ENCODE data around the gene ENO2. TPM values are rescaled to one million over a fixed set of nuclear protein-coding genes. Genes with fewer than 3 reads are reported as not detected.
"Not testable (repeated sequence)": the region's sequence is repeated elsewhere in the genome, so short reads cannot be mapped to it uniquely, and the experiment has no call there.

Gene ENO2
- 100 to 1,000 TPM; 133 to 141 TPM for total RNA-seq

DNA sequence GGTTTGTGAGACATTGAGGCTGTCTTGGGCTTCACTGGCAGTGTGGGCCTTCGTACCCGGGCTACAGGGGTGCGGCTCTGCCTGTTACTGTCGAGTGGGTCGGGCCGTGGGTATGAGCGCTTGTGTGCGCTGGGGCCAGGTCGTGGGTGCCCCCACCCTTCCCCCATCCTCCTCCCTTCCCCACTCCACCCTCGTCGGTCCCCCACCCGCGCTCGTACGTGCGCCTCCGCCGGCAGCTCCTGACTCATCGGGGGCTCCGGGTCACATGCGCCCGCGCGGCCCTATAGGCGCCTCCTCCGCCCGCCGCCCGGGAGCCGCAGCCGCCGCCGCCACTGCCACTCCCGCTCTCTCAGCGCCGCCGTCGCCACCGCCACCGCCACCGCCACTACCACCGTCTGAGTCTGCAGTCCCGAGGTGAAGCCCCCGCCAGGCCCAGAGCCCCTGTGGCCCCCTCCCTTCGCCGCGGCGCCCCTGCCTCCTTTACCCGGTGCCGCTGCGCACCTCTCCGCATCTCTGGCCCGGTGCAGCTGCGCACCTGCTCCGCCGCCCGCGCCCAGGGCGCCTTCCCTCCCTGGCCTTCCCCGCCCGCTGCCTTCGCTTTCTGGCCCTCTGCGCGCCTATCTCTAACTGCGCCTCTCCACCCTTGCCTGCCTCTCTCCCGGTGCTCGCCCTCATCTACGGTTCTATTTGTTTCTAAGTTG is at the start of gene ENO2:
ENO2 (plus strand) TSS at position 335 of the 701 bp plus-strand sequence. CDS start 1,253 bp downstream, outside the sequence.
- ATAC-seq (peak; percentile 92), DNase-seq (peak; percentile 87)
- ChIA-PET POLR2A (interaction anchor here (0.9 to 3.9 kb wide), 12 partner anchors 9 to 63 kb away, joined by 3 to 32 read pairs (median 6); partner anchors contain the start of genes C12orf57, CDCA3, RNU7-1 and SPSB2), CTCF (interaction anchor here (0.6 to 5.8 kb wide), 8 partner anchors 10 to 198 kb away, joined by 3 to 22 read pairs (median 4); partner anchors contain the start of genes C12orf57, RNU7-1 and SPSB2)
- peaks cover 45% of the 10 kb centered on the region for H3K4me1 Mint-ChIP-seq (ENCODE audit: low read depth)
- H3K27me3 Mint-ChIP-seq (ENCODE audit: low read depth) = peaks cover 5% of the 10 kb centered on the region
- H3K36me3 Mint-ChIP-seq (ENCODE audit: low read depth) = peaks cover 29% of the 10 kb centered on the region
- peak within 1 kb of the TSS; percentile 84 for H3K27ac Mint-ChIP-seq
- H3K9me3 Mint-ChIP-seq (ENCODE audit: insufficient read depth) = no peaks in the 10 kb centered on the region
- peak within 1 kb of the TSS; percentile 92 for H3K4me3 Mint-ChIP-seq

DNA sequence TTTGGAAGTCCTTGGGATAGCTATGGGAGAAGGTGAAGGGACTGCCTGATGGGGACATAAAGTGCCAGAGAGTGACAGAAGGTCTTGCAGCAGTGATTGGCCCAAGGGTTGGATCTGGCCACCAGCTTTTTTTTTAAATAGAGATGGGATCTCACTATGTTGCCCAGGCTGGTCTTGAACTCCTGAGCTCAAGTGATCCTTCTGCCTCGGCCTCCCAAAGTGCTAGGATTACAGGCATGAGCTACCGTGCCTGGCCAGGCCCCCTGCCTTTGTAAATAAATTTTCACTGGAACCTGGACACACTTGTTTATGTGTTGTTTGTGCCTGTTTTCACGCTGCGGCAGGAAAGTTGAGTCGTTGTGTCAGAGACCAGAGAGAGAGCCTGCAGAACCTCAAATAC is 49.1 kb upstream of the ENO2 start:
- not testable (repeated sequence) for H3K4me3 Mint-ChIP-seq; ATAC-seq; H3K9me3 Mint-ChIP-seq (ENCODE audit: insufficient read depth); H3K27ac Mint-ChIP-seq; DNase-seq; H3K27me3 Mint-ChIP-seq (ENCODE audit: low read depth)
- ChIA-PET POLR2A (interaction anchor here (0.9 to 6.8 kb wide), 4 partner anchors 12 to 233 kb away, joined by 3 to 93 read pairs (median 4); partner anchors contain the start of genes CDCA3, MLF2 and USP5), CTCF (interaction anchor here (1.4 to 2.8 kb wide), 2 partner anchors 22 to 26 kb away, joined by 3 to 12 read pairs; no protein-coding TSS in a partner anchor)
- Mint-ChIP-seq H3K36me3 (ENCODE audit: low read depth) (peaks cover 70% of the 10 kb centered on the region), H3K4me1 (ENCODE audit: low read depth) (peaks cover 37% of the 10 kb centered on the region)

DNA sequence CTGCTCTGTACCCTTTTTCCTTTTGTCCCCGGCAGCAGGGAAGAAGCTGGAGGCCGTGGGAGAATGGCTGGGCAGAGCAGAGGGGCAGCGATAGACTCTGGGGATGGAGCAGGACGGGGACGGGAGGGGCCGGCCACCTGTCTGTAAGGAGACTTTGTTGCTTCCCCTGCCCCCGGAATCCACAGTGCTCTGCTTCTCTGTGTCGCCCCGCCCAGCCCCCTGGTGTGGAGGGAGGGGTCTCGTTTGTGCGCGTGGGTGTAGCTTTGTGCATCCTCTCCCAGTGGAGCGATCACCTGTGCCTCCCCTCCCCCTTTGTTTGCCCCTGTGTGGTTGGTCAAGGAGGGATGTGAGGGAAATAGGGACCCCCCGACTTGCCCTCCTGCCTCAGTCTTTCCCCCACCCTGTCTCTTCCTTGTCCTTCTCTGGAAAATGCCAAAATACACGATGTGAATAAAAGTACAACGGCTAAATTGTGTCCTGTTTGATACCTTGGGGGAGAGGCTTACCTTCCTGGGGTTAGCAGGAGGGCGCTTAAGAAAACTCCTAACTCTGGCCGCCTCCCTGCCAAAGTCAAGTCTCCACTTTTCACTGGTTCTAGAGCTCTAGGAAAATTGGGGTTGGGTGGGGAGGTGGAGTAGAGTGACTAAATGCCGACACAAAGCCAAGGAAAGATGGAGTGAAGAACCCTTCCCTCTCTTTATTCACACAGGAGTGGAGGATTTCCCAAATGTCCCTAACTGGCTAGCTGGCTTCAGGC is 48.0 kb upstream of the ENO2 start:
- DNase-seq (no peak), ATAC-seq (no peak)
- H3K4me1 Mint-ChIP-seq (ENCODE audit: low read depth) = peaks cover 47% of the 10 kb centered on the region
- H3K4me3 Mint-ChIP-seq = peak overlapping the region; percentile 98
- H3K27me3 Mint-ChIP-seq (ENCODE audit: low read depth) = no peaks in the 10 kb centered on the region
- no peaks in the 10 kb centered on the region for H3K9me3 Mint-ChIP-seq (ENCODE audit: insufficient read depth)
- H3K27ac Mint-ChIP-seq = peak overlapping the region; percentile 96
- H3K36me3 Mint-ChIP-seq (ENCODE audit: low read depth) = peaks cover 70% of the 10 kb centered on the region
- ChIA-PET CTCF (interaction anchor here (1.8 to 4.4 kb wide), 4 partner anchors 14 to 72 kb away, joined by 4 to 31 read pairs (median 18); partner anchors contain the start of genes CDCA3 and USP5), POLR2A (interaction anchor here (0.5 to 6.8 kb wide), 15 partner anchors 13 to 254 kb away, joined by 3 to 93 read pairs (median 3); partner anchors contain the start of genes C12orf57, CDCA3, MLF2 and PTPN6)

DNA sequence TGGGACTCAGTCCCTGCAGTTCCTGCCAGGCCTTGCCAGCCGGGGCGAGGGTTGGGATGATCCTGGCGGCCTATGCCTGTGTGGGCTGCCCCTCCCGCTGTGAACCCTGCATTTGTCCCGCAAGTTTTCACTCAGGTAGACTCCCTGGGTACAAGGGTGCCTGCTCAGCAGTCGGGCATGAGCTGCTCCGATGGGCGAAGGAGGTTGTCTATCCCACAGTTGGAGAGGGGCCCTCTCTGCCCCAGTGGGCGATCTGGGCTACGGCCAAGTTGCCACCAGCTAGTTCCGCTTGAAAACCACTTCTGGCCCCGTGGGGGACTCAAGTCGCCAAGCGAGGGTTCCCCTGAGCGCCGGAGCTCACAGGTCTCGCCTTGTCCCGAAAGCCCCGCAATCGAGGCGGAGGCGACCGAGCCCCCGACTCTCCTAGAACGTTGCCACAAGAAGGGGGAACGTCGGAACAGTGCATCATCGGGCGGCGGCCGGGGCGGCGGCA is 47.4 kb upstream of the ENO2 start:
- POLR2A ChIA-PET = interaction anchor here (0.5 to 6.8 kb wide), 17 partner anchors 12 to 254 kb away, joined by 3 to 93 read pairs (median 3); partner anchors contain the start of genes C12orf57, CDCA3, PTPN6 and RNU7-1
- Mint-ChIP-seq H3K27me3 (ENCODE audit: low read depth) (no peaks in the 10 kb centered on the region), H3K4me1 (ENCODE audit: low read depth) (peaks cover 53% of the 10 kb centered on the region), H3K4me3 (peak overlapping the region; percentile 98), H3K27ac (peak overlapping the region; percentile 96), H3K9me3 (ENCODE audit: insufficient read depth) (no peaks in the 10 kb centered on the region), H3K36me3 (ENCODE audit: low read depth) (peaks cover 76% of the 10 kb centered on the region)
- DNase-seq (no peak), ATAC-seq (peak; percentile 4)
- CTCF ChIA-PET = interaction anchor here (1.1 to 4.4 kb wide), 7 partner anchors 14 to 143 kb away, joined by 3 to 31 read pairs (median 12); partner anchors contain the start of genes CDCA3, COPS7A and USP5

DNA sequence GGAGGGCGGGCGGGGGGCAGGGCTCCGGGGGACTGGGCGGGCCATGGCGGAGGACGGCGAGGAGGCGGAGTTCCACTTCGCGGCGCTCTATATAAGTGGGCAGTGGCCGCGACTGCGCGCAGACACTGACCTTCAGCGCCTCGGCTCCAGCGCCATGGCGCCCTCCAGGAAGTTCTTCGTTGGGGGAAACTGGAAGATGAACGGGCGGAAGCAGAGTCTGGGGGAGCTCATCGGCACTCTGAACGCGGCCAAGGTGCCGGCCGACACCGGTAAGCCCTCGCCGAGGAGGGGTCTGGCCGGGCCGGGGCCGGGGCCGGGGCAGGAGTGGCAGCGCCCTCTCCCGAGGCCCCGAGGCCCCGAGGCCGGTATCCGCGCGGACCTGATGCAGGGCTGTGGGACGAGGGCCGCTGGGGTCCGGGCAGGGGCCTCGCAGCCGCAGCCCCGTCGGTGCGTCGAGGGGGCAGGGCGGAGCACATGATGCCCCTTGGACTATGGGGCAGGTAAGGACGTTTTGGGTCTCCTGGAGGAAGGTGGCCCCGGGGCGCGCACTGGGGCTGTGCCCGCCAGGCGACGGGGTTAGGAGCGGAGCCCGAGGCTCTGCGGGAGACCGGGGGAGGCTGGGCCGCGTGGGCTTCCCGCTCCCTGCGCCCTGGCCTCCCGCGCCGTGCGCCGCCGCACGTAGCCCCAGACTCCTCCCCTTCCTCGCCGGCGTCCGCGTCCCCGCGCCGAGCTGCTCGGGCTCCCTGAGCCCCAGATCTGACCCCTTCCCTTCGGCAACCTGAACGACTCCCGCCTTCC is 46.8 kb upstream of the ENO2 start, which contains the start of gene TPI1:
TPI1 (plus strand) TSS at position 119 of the 798 bp plus-strand sequence; CDS start at position 155, 36 bp downstream.
- Mint-ChIP-seq H3K27me3 (ENCODE audit: low read depth) (no peaks in the 10 kb centered on the region), H3K4me3 (peak within 1 kb of the TSS; percentile 98), H3K4me1 (ENCODE audit: low read depth) (peaks cover 58% of the 10 kb centered on the region), H3K36me3 (ENCODE audit: low read depth) (peaks cover 77% of the 10 kb centered on the region), H3K27ac (peak within 1 kb of the TSS; percentile 96), H3K9me3 (ENCODE audit: insufficient read depth) (no peaks in the 10 kb centered on the region)
- ChIA-PET POLR2A (interaction anchor here (0.9 to 6.8 kb wide), 17 partner anchors 14 to 255 kb away, joined by 3 to 93 read pairs (median 3); partner anchors contain the start of genes C12orf57, CDCA3, PTPN6 and RNU7-1), CTCF (interaction anchor here (0.6 to 4.4 kb wide), 11 partner anchors 15 to 870 kb away, joined by 3 to 31 read pairs (median 9); partner anchors contain the start of genes CDCA3, COPS7A, PTPN6 and USP5)
- ATAC-seq (peak; percentile 70), DNase-seq (peak; percentile 85)

DNA sequence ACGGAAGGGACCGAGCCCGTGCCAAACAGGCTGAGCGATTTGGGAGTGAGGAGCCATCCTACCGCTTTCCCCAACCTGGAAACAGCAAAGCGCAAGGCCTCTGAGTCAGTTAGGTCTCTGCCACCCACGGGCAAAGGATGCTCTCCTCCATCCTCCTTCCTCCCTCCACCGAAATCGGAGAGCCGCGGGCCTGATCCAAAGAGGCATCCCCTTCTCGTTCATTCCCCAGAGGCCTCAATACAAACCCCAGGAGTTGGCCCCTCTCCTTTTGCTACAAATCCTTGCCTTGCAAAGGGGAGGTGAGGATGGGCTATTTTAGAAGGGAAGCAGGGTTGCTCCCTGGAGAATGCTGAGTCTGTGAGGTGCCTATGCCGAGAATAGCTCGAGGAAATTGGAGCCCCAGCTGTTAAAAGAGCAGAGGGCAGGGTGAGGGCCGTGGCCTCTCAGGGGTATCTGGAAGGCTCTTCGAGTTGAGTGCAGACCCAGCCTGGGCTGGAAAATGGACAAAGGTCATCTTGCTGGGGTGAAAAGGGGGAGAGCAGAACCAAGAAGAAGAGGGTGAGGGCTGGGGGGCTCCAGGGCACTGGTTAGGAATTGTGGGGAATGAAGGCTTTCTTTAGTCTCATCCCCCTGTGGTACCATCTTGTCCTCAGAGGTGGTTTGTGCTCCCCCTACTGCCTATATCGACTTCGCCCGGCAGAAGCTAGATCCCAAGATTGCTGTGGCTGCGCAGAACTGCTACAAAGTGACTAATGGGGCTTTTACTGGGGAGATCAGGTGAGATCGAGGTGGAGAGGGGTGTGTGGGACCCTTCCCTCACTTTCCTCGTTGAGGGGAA is 46.0 kb upstream of the ENO2 start:
- POLR2A ChIA-PET = interaction anchor here (0.9 to 6.8 kb wide), 14 partner anchors 14 to 124 kb away, joined by 3 to 93 read pairs (median 6); partner anchors contain the start of genes C12orf57, CDCA3, RNU7-1 and USP5
- DNase-seq = no peak

DNA sequence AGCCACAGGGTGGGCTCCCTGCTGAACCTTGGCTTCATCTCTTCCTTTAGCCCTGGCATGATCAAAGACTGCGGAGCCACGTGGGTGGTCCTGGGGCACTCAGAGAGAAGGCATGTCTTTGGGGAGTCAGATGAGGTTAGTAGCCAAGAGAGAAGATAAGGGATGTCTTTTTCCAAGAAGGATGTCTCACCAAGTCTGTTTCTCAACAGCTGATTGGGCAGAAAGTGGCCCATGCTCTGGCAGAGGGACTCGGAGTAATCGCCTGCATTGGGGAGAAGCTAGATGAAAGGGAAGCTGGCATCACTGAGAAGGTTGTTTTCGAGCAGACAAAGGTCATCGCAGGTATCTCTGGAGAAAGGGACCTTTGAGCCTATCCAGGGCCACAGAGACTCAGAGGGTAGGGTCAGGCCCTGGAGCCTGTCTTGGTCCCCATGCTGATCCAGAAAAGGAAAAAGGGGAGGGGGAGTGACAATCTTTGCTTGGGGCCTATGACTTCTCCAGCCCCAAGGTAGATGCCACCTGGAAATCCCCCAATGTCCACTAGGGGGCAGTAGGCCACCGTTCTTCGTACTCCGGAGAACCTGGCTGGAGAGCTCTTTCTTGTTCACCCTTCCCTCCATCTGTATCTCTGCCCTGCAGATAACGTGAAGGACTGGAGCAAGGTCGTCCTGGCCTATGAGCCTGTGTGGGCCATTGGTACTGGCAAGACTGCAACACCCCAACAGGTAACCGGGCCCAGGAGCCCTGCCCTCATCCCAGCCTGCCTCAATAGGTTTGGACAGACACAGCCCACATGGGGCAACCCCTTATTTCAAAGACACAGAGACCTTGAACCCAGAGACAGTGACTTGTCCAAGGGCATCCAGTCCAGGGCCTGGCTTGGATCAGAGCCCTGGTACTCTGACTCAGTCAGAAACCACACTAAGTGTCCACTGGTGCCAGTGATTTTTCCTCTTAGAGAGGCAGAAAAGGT is 45.0 kb upstream of the ENO2 start:
- no peaks in the 10 kb centered on the region for H3K9me3 Mint-ChIP-seq (ENCODE audit: insufficient read depth)
- ChIA-PET CTCF (interaction anchor here (0.6 to 6.1 kb wide), 41 partner anchors 8 to 530 kb away, joined by 3 to 121 read pairs (median 5); partner anchors contain the start of genes C12orf57, CDCA3, COPS7A and LAG3), POLR2A (interaction anchor here (0.6 to 6.8 kb wide), 15 partner anchors 16 to 96 kb away, joined by 3 to 93 read pairs (median 4); partner anchors contain the start of genes C12orf57, CDCA3, RNU7-1 and USP5)
- H3K27ac Mint-ChIP-seq = peak overlapping the region; percentile 94
- ATAC-seq (peak; percentile 5), DNase-seq (peak; percentile 91)
- H3K36me3 Mint-ChIP-seq (ENCODE audit: low read depth) = peaks cover 71% of the 10 kb centered on the region
- H3K4me1 Mint-ChIP-seq (ENCODE audit: low read depth) = peaks cover 61% of the 10 kb centered on the region
- no peaks in the 10 kb centered on the region for H3K27me3 Mint-ChIP-seq (ENCODE audit: low read depth)
- H3K4me3 Mint-ChIP-seq = peak overlapping the region; percentile 98

More for the DNA sequence above, 46.0 kb upstream of the ENO2 start:
- CTCF ChIA-PET = interaction anchor here (0.7 to 6.1 kb wide), 26 partner anchors 13 to 245 kb away, joined by 3 to 121 read pairs (median 6); partner anchors contain the start of genes CDCA3, COPS7A, LAG3 and LPCAT3
- ATAC-seq = no peak
- Mint-ChIP-seq H3K27ac (peak overlapping the region; percentile 94), H3K9me3 (ENCODE audit: insufficient read depth) (no peaks in the 10 kb centered on the region), H3K27me3 (ENCODE audit: low read depth) (no peaks in the 10 kb centered on the region), H3K4me3 (peak overlapping the region; percentile 98), H3K36me3 (ENCODE audit: low read depth) (peaks cover 74% of the 10 kb centered on the region), H3K4me1 (ENCODE audit: low read depth) (peaks cover 58% of the 10 kb centered on the region)

DNA sequence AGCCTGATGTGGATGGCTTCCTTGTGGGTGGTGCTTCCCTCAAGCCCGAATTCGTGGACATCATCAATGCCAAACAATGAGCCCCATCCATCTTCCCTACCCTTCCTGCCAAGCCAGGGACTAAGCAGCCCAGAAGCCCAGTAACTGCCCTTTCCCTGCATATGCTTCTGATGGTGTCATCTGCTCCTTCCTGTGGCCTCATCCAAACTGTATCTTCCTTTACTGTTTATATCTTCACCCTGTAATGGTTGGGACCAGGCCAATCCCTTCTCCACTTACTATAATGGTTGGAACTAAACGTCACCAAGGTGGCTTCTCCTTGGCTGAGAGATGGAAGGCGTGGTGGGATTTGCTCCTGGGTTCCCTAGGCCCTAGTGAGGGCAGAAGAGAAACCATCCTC is 44.1 kb upstream of the ENO2 start:
- H3K36me3 Mint-ChIP-seq (ENCODE audit: low read depth) = peaks cover 66% of the 10 kb centered on the region
- peaks cover 67% of the 10 kb centered on the region for H3K4me1 Mint-ChIP-seq (ENCODE audit: low read depth)
- not testable (repeated sequence) for ATAC-seq; DNase-seq; H3K27me3 Mint-ChIP-seq (ENCODE audit: low read depth); H3K9me3 Mint-ChIP-seq (ENCODE audit: insufficient read depth)
- POLR2A ChIA-PET = interaction anchor here (0.9 to 6.8 kb wide), 5 partner anchors 17 to 55 kb away, joined by 3 to 93 read pairs (median 24); partner anchors contain the start of genes CDCA3 and USP5
- H3K27ac Mint-ChIP-seq = peak overlapping the region; percentile 96
- peak overlapping the region; percentile 13 for H3K4me3 Mint-ChIP-seq
- CTCF ChIA-PET = interaction anchor here (1.3 to 6.1 kb wide), 12 partner anchors 15 to 243 kb away, joined by 3 to 121 read pairs (median 8); partner anchors contain the start of genes CDCA3, PTPN6 and USP5
